ENCODE data around the gene C2orf72. TPM values are rescaled to one million over a fixed set of nuclear protein-coding genes. Genes with fewer than 3 reads are reported as not detected.

Gene C2orf72
- polyA plus RNA-seq, 2 donors, result 0.28 to 0.47 TPM

DNA sequence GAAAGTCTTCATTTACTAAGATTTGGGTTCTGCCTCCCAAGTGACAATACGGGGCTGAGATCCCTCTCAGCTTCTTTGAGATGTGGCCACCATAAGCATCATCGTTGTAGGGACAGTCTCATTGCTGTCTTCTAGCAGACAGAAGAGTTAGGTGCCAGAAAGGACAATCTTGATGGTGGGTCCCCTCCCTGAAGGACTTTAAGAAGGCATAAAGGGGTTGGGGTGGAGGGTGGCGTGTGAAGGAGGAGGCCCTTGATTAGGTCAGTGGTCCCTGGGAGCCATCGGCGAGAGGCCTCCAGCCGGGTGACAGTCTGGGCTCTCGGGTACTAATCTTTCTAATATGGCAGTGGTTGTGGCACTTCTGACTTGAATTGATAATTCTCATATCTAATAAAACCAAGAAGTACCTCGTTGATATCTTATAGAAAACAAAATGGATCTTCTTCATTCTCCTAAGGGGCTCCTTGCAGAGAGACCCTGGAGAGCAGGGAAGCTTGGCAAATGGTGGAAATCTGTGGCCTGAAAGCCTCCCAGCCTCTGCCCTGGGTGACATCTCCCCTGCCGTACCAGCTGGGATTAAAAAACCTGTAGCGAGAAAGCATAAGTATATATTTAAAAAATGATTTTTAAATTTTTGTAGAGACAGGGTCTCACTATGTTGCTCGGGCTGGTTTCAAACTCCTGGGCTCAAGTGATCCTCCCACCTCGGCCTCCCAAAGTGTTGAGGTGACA is 12.1 kb downstream of the C2orf72 start:
- 80 to 86% methylated on average over 12 of the region's 12 CpGs for WGBS, 2 donors
- H3K4me3 ChIP-seq (ENCODE audit: low read depth in 1 of 2, low read length in 2 of 2), result no peak overlapping the region
- H3K9me3 ChIP-seq (ENCODE audit: control insufficient read depth in 2 of 2, insufficient read depth in 1 of 2, low read depth in 1 of 2, low read length in 1 of 2), result no peaks in the 10 kb centered on the region
- no peak overlapping the region for H3K27ac ChIP-seq (ENCODE audit: low read depth in 2 of 2, low read length in 1 of 2)
- no peaks in the 10 kb centered on the region for H3K27me3 ChIP-seq (ENCODE audit: control insufficient read depth in 1 of 2, insufficient read depth in 2 of 2, low read length in 2 of 2)
- peaks cover 4% of the 10 kb centered on the region in 2 donors for H3K4me1 ChIP-seq (ENCODE audit: control insufficient read depth in 2 of 2, insufficient read depth in 2 of 2, low read length in 1 of 2)
- no peaks in the 10 kb centered on the region for H3K36me3 ChIP-seq (ENCODE audit: control insufficient read depth in 2 of 2, insufficient read depth in 2 of 2, low read length in 1 of 2)

DNA sequence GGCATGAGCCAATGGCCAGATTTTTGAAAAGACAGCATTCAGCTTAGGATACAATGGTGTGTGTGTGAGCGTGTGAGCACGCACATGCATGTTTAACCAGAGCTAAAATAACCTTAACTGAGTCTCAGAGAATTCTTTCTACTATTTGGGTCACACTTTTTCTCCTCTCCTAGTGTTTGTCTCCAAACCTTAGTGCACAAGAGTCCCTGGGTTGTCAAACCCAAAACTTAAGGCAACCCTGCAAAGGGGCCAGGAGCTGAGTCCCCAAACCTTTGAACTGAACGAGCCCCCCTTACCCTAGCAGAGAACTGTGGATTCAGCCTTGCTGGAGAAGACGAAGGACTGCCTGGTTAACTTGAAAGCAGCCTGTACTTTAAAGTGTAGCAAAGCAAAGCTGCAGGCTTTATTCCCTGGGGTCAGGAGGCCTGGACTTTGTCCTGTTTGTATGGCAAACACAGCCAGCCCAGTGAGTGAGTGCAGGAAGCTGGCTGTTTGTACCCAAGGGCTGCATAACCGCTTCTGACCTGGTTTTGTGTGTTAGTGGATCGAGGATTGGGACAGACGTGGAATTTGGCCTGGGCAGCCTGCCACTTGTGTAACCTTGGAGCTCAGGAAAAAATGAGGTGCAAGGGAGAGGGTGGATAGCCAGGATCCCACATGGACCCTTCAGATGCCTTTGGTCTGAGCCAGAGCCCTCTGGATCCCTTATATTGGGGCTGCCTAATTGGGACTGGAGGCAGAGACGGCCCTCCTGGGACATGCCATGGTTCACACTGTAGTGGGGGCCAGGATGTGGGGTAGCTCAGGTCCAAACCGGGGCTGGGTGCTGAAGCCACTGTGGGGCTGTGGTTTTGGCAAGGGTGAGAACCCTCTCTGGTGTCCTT is 12.9 kb downstream of the C2orf72 start:
- H3K4me1 ChIP-seq (ENCODE audit: control insufficient read depth in 2 of 2, insufficient read depth in 2 of 2, low read length in 1 of 2), result peaks cover 4% of the 10 kb centered on the region in 2 donors
- no peaks in the 10 kb centered on the region for H3K9me3 ChIP-seq (ENCODE audit: control insufficient read depth in 2 of 2, insufficient read depth in 1 of 2, low read depth in 1 of 2, low read length in 1 of 2)
- no peaks in the 10 kb centered on the region for H3K27me3 ChIP-seq (ENCODE audit: control insufficient read depth in 1 of 2, insufficient read depth in 2 of 2, low read length in 2 of 2)
- H3K27ac ChIP-seq (ENCODE audit: low read depth in 2 of 2, low read length in 1 of 2), result no peak overlapping the region
- WGBS, 2 donors, result 59 to 70% methylated on average over 9 of the region's 9 CpGs
- H3K36me3 ChIP-seq (ENCODE audit: control insufficient read depth in 2 of 2, insufficient read depth in 2 of 2, low read length in 1 of 2), result no peaks in the 10 kb centered on the region
- no peak overlapping the region for H3K4me3 ChIP-seq (ENCODE audit: low read depth in 1 of 2, low read length in 2 of 2)

DNA sequence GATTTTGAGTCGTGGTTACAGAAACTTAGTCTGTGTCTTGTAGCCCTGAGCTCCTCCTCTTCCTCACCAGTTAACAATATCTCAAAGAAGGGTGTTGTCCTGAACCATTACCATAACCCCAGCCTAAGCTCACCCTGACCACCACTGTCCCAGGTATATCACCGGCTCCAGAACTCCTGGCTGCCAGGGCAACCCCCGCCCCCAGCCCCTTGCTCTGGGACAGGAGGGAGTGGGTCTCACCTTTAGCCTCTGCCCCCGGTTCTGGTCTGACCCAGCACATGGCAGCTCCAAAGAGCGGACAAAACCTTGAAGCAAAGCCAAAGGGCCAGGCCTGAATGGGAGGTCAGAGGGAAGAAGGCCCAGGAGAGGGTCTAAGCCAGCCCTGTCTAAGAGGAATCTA is 13.8 kb downstream of the C2orf72 start:
- Histone ChIP-seq H3K27ac (ENCODE audit: low read depth in 2 of 2, low read length in 1 of 2) (no peak overlapping the region), H3K36me3 (ENCODE audit: control insufficient read depth in 2 of 2, insufficient read depth in 2 of 2, low read length in 1 of 2) (no peaks in the 10 kb centered on the region), H3K27me3 (ENCODE audit: control insufficient read depth in 1 of 2, insufficient read depth in 2 of 2, low read length in 2 of 2) (no peaks in the 10 kb centered on the region), H3K4me1 (ENCODE audit: control insufficient read depth in 2 of 2, insufficient read depth in 2 of 2, low read length in 1 of 2) (peaks cover 4% of the 10 kb centered on the region in 2 donors), H3K9me3 (ENCODE audit: control insufficient read depth in 2 of 2, insufficient read depth in 1 of 2, low read depth in 1 of 2, low read length in 1 of 2) (no peaks in the 10 kb centered on the region), H3K4me3 (ENCODE audit: low read depth in 1 of 2, low read length in 2 of 2) (no peak overlapping the region)
- WGBS, 2 donors, result 72 to 82% methylated on average over 5 of the region's 5 CpGs

DNA sequence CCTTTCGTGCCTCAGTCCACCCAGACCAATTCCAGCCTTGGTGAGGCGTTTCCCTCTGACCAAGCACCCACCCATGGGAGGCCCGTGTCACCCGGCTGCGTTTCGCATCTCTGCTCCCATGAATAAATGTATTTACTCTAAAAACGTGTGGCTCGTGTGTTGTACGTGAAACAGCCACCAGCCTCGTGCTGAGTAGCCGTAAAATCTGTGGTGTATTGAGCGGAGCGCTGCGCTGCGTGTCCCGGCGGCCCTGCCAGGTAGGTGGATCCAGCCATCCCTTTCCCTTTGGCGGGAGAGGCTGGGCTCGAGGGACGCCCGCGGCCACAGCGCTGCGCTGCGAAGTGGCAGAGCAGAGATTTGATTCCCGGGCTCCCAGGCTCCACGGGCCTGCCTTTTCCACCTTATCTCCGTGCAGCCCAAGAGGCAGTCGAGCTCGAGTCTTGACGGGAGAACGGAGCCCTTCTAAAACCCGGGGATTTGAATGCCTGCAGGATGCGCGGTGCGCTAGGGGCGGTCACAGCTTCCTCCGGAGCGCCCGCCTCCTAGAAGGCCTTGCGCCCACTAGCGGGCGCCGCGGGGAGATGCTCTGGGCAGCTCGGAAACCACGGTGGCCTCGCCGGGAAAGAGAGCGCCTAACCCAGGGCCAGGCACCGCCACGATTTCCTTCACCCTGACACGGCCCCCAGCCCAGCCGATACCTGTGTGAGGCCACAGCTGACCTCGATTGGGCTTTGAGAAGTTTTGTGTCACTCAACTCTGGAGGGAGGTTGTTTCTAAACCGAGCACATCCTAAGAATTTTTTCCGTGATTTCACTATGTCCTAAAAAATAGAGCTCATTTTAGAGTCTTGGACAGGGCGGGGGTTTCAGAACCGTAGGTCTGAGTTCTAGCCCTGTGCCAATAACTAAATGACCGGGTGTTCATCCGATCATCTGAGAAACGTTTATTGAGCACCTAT is 15.4 kb downstream of the C2orf72 start:
- Histone ChIP-seq H3K4me3 (ENCODE audit: low read depth in 1 of 2, low read length in 2 of 2) (peak overlapping the region; percentile 48 to 56), H3K27me3 (ENCODE audit: control insufficient read depth in 1 of 2, insufficient read depth in 2 of 2, low read length in 2 of 2) (no peaks in the 10 kb centered on the region), H3K4me1 (ENCODE audit: control insufficient read depth in 2 of 2, insufficient read depth in 2 of 2, low read length in 1 of 2) (peaks cover 4% of the 10 kb centered on the region in 2 donors), H3K27ac (ENCODE audit: low read depth in 2 of 2, low read length in 1 of 2) (peak overlapping the region in 1 of 2 donors; percentile 50), H3K9me3 (ENCODE audit: control insufficient read depth in 2 of 2, insufficient read depth in 1 of 2, low read depth in 1 of 2, low read length in 1 of 2) (no peaks in the 10 kb centered on the region), H3K36me3 (ENCODE audit: control insufficient read depth in 2 of 2, insufficient read depth in 2 of 2, low read length in 1 of 2) (no peaks in the 10 kb centered on the region)
- 6% methylated on average over 58 to 62 of the region's 62 CpGs for WGBS, 2 donors

DNA sequence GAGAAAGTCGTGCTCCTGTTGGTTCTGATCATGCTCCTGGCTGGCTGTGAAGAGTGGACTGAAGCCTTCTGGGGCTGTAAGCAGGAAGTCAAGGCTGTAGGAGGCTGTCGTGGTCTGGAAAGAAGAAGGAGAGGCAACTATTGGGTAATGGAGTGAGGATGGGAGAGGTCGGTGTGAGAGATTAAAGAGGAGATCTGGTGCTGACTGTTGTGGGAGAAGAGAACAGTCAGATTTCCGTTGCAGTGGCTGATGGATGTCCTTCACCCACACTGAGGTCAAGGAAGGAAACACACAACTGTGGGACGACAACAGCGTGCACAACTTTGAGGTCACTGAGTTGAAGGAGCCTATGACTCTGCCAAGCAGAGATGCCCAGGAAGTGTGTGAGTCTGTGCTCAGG is 16.5 kb downstream of the C2orf72 start:
- Histone ChIP-seq H3K4me3 (ENCODE audit: low read depth in 1 of 2, low read length in 2 of 2) (no peak overlapping the region), H3K9me3 (ENCODE audit: control insufficient read depth in 2 of 2, insufficient read depth in 1 of 2, low read depth in 1 of 2, low read length in 1 of 2) (no peaks in the 10 kb centered on the region), H3K36me3 (ENCODE audit: control insufficient read depth in 2 of 2, insufficient read depth in 2 of 2, low read length in 1 of 2) (no peaks in the 10 kb centered on the region), H3K27me3 (ENCODE audit: control insufficient read depth in 1 of 2, insufficient read depth in 2 of 2, low read length in 2 of 2) (no peaks in the 10 kb centered on the region), H3K27ac (ENCODE audit: low read depth in 2 of 2, low read length in 1 of 2) (no peak overlapping the region), H3K4me1 (ENCODE audit: control insufficient read depth in 2 of 2, insufficient read depth in 2 of 2, low read length in 1 of 2) (peaks cover 4% of the 10 kb centered on the region in 2 donors)
- 78 to 81% methylated on average over 6 of the region's 6 CpGs for WGBS, 2 donors

DNA sequence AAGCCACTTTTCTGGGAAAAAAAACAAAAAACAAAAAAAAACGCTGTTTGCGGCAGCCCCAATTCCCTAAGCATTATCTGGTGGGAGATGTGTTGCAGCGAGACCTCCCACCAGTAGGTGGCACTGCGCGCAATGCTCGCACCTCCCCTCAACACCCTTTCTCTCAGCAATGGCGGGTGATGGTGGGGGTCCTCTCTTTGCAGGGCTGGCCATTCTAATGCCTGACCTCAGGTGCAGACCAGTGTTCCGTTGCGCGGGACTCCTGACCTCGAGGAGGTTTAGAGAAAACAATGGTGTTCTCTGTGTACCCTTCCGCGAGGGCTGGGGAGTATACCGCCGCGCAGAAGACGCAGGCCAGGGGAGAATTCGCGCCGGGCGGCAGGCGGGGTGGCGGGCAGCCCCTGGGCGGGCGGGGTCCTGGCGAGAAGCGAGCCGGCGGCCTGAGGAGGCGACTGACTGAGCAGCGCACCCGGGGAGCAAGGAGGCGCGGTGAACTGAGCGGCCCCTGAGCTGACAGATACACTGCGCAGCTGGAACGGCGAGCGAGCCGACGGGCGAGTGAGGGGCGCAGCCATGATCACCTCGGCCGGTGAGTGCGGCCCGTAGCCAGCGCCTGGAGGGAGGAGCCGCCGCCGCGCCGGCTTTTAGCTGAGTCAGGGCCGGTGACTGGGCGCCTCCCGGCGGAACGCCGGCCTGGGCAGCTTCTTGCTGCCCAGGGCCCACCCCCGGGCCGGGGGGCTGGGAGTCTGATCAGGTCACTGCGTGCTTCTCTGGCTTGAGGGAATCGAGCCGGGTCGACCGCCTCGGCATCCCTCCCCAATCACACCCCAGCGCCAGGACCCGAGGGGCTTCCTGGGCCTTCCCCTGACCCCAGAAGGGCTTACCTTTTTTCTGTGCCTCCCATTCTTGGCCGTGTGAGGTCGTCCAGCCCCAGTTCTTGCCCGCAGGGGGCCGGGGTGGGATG is 19.4 kb downstream of the C2orf72 start, which contains the start of gene PSMD1:
Gene PSMD1 (plus strand): TSS at position 415 of the 964 bp plus-strand sequence. CDS start 159 bp downstream, at position 574.
- peak within 1 kb of the TSS; percentile 86 to 96 for H3K27ac ChIP-seq (ENCODE audit: low read depth in 2 of 2, low read length in 1 of 2)
- no peaks in the 10 kb centered on the region for H3K9me3 ChIP-seq (ENCODE audit: control insufficient read depth in 2 of 2, insufficient read depth in 1 of 2, low read depth in 1 of 2, low read length in 1 of 2)
- H3K4me3 ChIP-seq (ENCODE audit: low read depth in 1 of 2, low read length in 2 of 2), result peak within 1 kb of the TSS; percentile 85 to 96
- H3K4me1 ChIP-seq (ENCODE audit: control insufficient read depth in 2 of 2, insufficient read depth in 2 of 2, low read length in 1 of 2), result peaks cover 4% of the 10 kb centered on the region in 2 donors
- no peaks in the 10 kb centered on the region for H3K36me3 ChIP-seq (ENCODE audit: control insufficient read depth in 2 of 2, insufficient read depth in 2 of 2, low read length in 1 of 2)
- H3K27me3 ChIP-seq (ENCODE audit: control insufficient read depth in 1 of 2, insufficient read depth in 2 of 2, low read length in 2 of 2), result no peaks in the 10 kb centered on the region
- WGBS, 2 donors, result 0% methylated on average over 66 to 73 of the region's 73 CpGs

DNA sequence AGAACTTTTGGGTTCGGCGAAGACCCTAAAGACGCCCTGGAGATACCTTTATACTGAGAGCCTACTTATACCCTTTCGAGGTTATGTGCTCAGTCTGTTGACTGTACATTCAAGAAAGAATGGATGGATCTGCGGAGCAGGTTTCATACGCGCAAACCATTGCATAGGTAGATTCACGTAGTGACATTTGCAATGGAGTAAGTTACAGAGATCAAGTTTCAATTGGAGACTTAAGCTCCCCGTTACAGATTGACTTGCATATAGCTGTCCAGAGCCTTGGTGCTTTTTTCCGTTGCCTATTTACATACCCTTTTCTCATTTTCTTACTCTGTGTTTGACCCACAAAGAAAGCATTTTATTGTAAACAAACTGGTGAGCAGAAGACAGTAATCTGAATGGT is 20.3 kb downstream of the C2orf72 start:
- 4 to 5% methylated on average over 10 of the region's 10 CpGs for WGBS, 2 donors
- no peaks in the 10 kb centered on the region for H3K36me3 ChIP-seq (ENCODE audit: control insufficient read depth in 2 of 2, insufficient read depth in 2 of 2, low read length in 1 of 2)
- no peak overlapping the region for H3K27ac ChIP-seq (ENCODE audit: low read depth in 2 of 2, low read length in 1 of 2)
- no peaks in the 10 kb centered on the region for H3K4me1 ChIP-seq (ENCODE audit: control insufficient read depth in 2 of 2, insufficient read depth in 2 of 2, low read length in 1 of 2)
- peak overlapping the region; percentile 85 to 96 for H3K4me3 ChIP-seq (ENCODE audit: low read depth in 1 of 2, low read length in 2 of 2)
- no peaks in the 10 kb centered on the region for H3K9me3 ChIP-seq (ENCODE audit: control insufficient read depth in 2 of 2, insufficient read depth in 1 of 2, low read depth in 1 of 2, low read length in 1 of 2)
- no peaks in the 10 kb centered on the region for H3K27me3 ChIP-seq (ENCODE audit: control insufficient read depth in 1 of 2, insufficient read depth in 2 of 2, low read length in 2 of 2)

DNA sequence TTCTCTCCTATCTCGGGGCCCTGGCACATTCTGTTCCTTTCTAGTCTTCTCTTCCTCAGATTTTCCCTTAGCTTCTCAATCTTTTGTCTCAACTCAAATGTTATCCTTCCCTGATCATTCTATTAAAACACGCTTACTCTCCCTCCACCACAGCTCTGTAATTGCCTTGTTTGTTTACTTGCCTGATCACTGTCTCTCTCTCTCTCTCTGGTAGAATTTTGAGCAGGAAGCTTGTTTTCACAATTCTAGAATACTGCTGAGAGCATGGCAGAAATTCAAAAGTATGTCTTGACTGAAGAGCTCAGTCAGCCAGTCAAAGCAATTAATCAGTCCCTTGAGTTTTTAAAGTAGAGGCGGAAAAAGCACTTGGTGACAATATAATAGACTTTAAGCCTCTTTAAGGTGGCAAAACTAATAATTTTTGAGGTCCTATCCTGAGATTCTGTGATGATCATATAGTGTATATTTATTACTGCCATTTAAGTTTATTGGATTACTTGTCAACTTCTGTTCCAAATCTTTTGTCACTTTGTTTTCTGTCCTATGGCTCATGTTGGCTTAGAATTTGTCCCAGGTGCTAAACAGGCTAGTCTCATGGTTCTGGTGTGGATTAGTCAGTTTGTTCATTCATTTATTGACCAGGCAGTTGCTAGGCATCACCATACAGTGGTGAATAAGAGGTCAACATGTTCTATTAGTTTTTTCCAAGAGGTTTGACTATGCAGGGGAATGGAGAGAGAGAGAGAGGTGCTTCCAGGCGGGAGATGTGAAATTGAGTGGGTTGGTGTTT is 21.6 kb downstream of the C2orf72 start:
- H3K9me3 ChIP-seq (ENCODE audit: control insufficient read depth in 2 of 2, insufficient read depth in 1 of 2, low read depth in 1 of 2, low read length in 1 of 2), result no peaks in the 10 kb centered on the region
- no peak overlapping the region for H3K27ac ChIP-seq (ENCODE audit: low read depth in 2 of 2, low read length in 1 of 2)
- H3K27me3 ChIP-seq (ENCODE audit: control insufficient read depth in 1 of 2, insufficient read depth in 2 of 2, low read length in 2 of 2), result no peaks in the 10 kb centered on the region
- H3K4me1 ChIP-seq (ENCODE audit: control insufficient read depth in 2 of 2, insufficient read depth in 2 of 2, low read length in 1 of 2), result no peaks in the 10 kb centered on the region
- 75 to 83% methylated on average over 4 of the region's 4 CpGs for WGBS, 2 donors
- no peaks in the 10 kb centered on the region for H3K36me3 ChIP-seq (ENCODE audit: control insufficient read depth in 2 of 2, insufficient read depth in 2 of 2, low read length in 1 of 2)
- no peak overlapping the region for H3K4me3 ChIP-seq (ENCODE audit: low read depth in 1 of 2, low read length in 2 of 2)
